AG10803 (cell line): ENCODE measurements around the gene CAV3.

Source experiments
- DNase-seq: peaks from one replicate; pipeline ENCODE4 v3.0.0; 2010; ENCODE audit warnings: low read depth
- H3K4me3 ChIP-seq: 2 replicates; pipeline ENCODE4 v1.5.1; 2011; ENCODE audit warnings: mild to moderate bottlenecking, low read length, control low read depth
- CTCF ChIP-seq: conservative IDR thresholded peaks from 2 replicates; pipeline ENCODE4 v1.5.1; 2011; ENCODE audit warnings: mild to moderate bottlenecking, low read length, control low read depth, inconsistent platforms

CAV3 gene

GRCh38 chr3:8729479-8729878 is 4.1 kb upstream of the CAV3 start:
- H3K4me3 ChIP-seq: no peak overlapping the region
- no peak for DNase-seq
- TF ChIP-seq CTCF: no peak

GRCh38 chr3:8730656-8731055 is 2.9 kb upstream of the CAV3 start:
- peak; percentile 32 for DNase-seq
- TF ChIP-seq CTCF: no peak
- H3K4me3 ChIP-seq: no peak overlapping the region

DNA sequence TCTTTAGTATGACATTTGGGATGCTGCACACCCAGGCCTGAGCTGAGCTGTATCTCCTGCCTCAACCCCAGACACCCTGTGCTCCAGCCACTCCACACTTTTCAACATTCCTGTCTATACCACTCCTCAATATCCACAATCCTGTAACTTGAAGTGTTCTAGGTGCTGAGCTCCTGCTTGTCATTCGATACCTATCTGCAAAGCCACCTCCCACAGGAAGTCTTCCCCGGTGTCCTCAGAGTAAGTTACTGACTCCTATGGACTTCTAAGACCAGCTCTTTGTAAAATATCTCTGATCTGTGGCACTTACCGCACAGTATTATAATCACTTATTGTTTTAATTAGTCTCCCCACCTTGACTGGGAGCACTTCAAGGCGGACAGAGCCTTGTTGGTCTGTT is 1.2 kb upstream of the CAV3 start:
- TF ChIP-seq CTCF: no peak
- H3K4me3 ChIP-seq: no peak overlapping the region
- no peak for DNase-seq

DNA sequence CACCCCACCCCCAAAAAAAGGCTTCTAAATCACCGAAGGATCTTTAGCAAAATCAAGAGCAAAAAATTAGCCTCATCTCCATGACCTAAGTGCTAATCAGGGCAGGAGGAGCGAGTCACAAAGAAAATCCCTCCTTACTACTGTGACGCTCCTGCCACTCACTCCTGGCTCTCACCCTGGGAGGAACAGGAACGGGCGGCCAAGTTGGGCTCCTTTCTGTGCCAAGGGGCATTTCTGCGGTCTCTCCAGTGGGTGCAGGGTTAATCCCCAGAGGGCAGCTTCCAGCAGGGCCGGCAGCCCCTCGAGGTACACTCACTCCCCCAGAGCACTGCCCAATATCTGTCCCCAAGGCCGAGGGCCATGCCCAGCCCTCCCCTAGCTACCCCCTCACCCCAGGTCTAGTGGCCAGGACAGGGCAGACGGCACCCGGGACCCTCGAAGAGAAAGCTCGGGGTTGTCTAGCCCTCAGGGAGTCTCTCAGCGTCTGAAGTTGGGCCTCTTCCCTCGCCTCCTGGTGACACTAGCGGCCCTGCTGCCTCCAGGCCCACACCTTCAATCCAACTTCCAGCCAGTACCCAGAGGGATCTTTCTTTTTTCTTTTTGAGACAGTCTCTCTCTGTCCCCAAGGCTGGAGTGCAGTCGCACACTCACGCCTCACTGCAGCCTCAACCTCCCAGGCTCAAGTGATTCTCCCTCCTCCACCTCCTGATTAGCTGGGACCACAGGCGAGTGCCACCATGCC is 706 bp downstream of the CAV3 start:
- no peak for TF ChIP-seq CTCF
- H3K4me3 ChIP-seq: no peak overlapping the region
- no peak for DNase-seq

DNA sequence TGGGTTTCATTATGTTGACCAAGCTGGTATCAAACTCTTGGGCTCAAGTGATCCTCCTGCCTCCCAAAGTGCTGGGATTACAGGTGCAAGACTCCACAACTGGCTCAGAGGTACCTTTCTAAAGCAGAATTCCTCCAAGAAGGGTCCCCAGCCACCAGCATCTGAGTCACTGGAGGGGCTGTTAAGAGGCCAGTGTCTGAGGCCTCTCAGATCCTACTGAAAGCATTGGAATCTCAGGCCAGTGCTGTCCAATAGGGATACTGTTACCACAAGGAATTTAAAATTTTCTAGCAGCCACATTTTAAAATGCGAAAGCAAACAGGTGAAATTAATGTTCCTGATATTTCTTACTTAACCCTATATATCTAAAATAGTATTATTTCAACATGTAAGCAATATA is 1.3 kb downstream of the CAV3 start:
- no peak for TF ChIP-seq CTCF
- DNase-seq: no peak
- H3K4me3 ChIP-seq: no peak overlapping the region

DNA sequence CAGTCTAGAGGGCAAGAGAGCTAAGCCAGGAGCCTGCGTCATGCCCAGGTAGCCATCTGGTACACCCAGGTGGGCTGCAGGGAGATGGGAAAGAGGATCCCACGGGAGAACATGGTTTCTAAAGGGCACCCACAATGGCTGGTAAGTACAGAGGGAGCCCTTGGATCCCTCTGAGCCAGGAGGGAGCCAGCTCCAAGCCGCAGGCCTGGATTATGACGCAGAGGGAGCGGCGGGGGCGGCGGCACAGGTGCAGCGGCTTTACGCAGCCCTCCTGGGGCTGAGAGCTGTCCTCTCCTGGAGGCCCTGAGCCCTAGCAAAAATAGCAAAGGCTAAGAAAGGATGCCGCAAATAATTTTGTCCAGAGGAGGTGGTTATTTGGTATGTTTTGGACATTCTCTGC is 2.8 kb downstream of the CAV3 start:
- TF ChIP-seq CTCF: no peak
- no peak overlapping the region for H3K4me3 ChIP-seq
- DNase-seq: no peak

DNA sequence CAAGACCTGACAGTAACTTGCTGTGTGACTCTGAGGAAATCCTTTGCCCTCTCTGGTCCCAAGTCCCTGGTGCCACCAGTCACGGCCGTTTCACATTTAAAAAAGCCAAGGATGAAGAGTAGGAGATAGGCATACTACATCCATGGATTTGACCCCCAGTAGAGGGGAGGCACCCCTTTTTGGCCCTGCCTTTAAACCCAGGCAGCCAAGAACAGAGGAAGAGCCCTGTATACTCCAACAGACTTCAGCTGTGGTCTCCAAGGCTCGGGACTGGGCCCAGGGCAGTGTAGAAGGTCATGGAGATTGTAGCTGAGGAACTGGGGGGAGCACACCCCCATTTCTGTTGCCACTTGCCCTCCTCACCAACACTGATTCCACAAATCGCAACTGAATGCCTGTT is 3.7 kb downstream of the CAV3 start:
- no peak for DNase-seq
- TF ChIP-seq CTCF: no peak
- no peak overlapping the region for H3K4me3 ChIP-seq
